T-helper 9 cell (primary cell): ENCODE results near the gene DNM1L.
"Not testable (repeated sequence)": the region's sequence is repeated elsewhere in the genome, so short reads cannot be mapped to it uniquely, and the experiment has no call there.

ENCODE experiments used
- DNase-seq: peaks from one replicate; pipeline ENCODE4 v3.0.0-alpha.2; 2020

DNM1L gene

GRCh38 chr12:32698285-32698684 is 19.2 kb downstream of the DNM1L start:
- no peak for DNase-seq

GRCh38 chr12:32699437-32699836 is 20.3 kb downstream of the DNM1L start:
- DNase-seq = not testable (repeated sequence)

GRCh38 chr12:32702473-32702872 is 23.4 kb downstream of the DNM1L start:
- no peak for DNase-seq

- no peak for DNase-seq
Observed at GRCh38 chr12:32702946-32703345, 23.8 kb downstream of the DNM1L start.

- no peak for DNase-seq
Observed at GRCh38 chr12:32705783-32706182, 26.7 kb downstream of the DNM1L start.

GRCh38 chr12:32706335-32707024 is 27.4 kb downstream of the DNM1L start:
- no peak for DNase-seq

GRCh38 chr12:32708926-32709325 is 29.8 kb downstream of the DNM1L start:
- DNase-seq = no peak

- DNase-seq = no peak
Observed at GRCh38 chr12:32714772-32715171, 35.7 kb downstream of the DNM1L start.

- no peak for DNase-seq
Observed at GRCh38 chr12:32718926-32719325, 39.8 kb downstream of the DNM1L start.

GRCh38 chr12:32725308-32725707 is 46.2 kb downstream of the DNM1L start:
- not testable (repeated sequence) for DNase-seq

GRCh38 chr12:32726286-32726685 is 47.2 kb downstream of the DNM1L start:
- no peak for DNase-seq

- no peak for DNase-seq
Observed at GRCh38 chr12:32727237-32727636, 48.1 kb downstream of the DNM1L start.

- no peak for DNase-seq
Observed at GRCh38 chr12:32734952-32735351, 55.9 kb downstream of the DNM1L start.

- no peak for DNase-seq
Observed at GRCh38 chr12:32736445-32736844, 57.3 kb downstream of the DNM1L start.

GRCh38 chr12:32737715-32738114 is 58.6 kb downstream of the DNM1L start:
- no peak for DNase-seq

GRCh38 chr12:32739279-32739678 is 60.2 kb downstream of the DNM1L start:
- no peak for DNase-seq

GRCh38 chr12:32742133-32742532 is 63.0 kb downstream of the DNM1L start:
- DNase-seq = no peak

- no peak for DNase-seq
Observed at GRCh38 chr12:32743264-32743663, 64.2 kb downstream of the DNM1L start.

- no peak for DNase-seq
Observed at GRCh38 chr12:32753605-32754004, 74.5 kb downstream of the DNM1L start.

GRCh38 chr12:32754111-32754510 is 75.0 kb downstream of the DNM1L start:
- no peak for DNase-seq

GRCh38 chr12:32755051-32755653 is 76.1 kb downstream of the DNM1L start:
- DNase-seq = peak; percentile 43

- peak; percentile 75 for DNase-seq
Observed at GRCh38 chr12:32755654-32756475, 76.8 kb downstream of the DNM1L start, which contains the start of gene YARS2. TSS of gene YARS2 (minus strand) at chr12:32755897. CDS start at chr12:32755874, 23 bp downstream.

- DNase-seq = no peak
Observed at GRCh38 chr12:32756476-32757066, 77.5 kb downstream of the DNM1L start.
